K562 (cell line): ENCODE measurements around the gene CHST12. TPM values are rescaled to one million over a fixed set of nuclear protein-coding genes. Genes with fewer than 3 reads are reported as not detected.

Experiments used
- polyA plus RNA-seq, 8 experiments: library from polyadenylated mRNA; depleted of rRNA in 4 of 8; stranded (reverse) in 5 of 8; unstranded in 3 of 8; fragments of >200 nt; fragmentation: Nextera tagmentation in 2 of 8; fragmentation: Illumina TruSeq in 1 of 8; extraction: Ambion mirVana in 2 of 8; extraction: Trizol in 1 of 8; gene quantifications; 2 replicates each; pipeline versions ENCODE4 v1.2.1 to v1.2.3, GENCODE V29; 2011 to 2014; ENCODE audit warnings: inconsistent platforms in 1 of 8, missing spikeins in 1 of 8
- total RNA-seq, 7 experiments: library from RNA; depleted of rRNA in 6 of 7; stranded (reverse); fragments of >200 nt in 6 of 7; fragmentation: Illumina TruSeq in 2 of 7; extraction: Trizol in 2 of 7; gene quantifications; 2 replicates each; pipeline versions ENCODE4 v1.2.1 to v1.2.3, GENCODE V29; 2011 to 2021; ENCODE audit warnings: low replicate concordance in 1 of 7
- TF ChIP-seq, protein P1 (sequence below): fragments of 450-650 bp; IDR thresholded peaks from 2 replicates; pipeline ENCODE4 v1.6.1; 2017; ENCODE audit warnings: antibody characterized with exemption, mild to moderate bottlenecking
- TF ChIP-seq, protein P2 (sequence below): sonication (generic); formaldehyde crosslinking; IDR thresholded peaks from 2 replicates; pipeline ENCODE4 v1.8.1; 2023; ENCODE audit warnings: mild to moderate bottlenecking, missing genetic modification reagents

The CHST12 gene
- total and polyA plus RNA-seq, 9 of the 15 experiments (the other 6 are each of a cell fraction or from before 2014, with no cell fraction given) = 0.18 to 19.8 (median 3.6) TPM

DNA sequence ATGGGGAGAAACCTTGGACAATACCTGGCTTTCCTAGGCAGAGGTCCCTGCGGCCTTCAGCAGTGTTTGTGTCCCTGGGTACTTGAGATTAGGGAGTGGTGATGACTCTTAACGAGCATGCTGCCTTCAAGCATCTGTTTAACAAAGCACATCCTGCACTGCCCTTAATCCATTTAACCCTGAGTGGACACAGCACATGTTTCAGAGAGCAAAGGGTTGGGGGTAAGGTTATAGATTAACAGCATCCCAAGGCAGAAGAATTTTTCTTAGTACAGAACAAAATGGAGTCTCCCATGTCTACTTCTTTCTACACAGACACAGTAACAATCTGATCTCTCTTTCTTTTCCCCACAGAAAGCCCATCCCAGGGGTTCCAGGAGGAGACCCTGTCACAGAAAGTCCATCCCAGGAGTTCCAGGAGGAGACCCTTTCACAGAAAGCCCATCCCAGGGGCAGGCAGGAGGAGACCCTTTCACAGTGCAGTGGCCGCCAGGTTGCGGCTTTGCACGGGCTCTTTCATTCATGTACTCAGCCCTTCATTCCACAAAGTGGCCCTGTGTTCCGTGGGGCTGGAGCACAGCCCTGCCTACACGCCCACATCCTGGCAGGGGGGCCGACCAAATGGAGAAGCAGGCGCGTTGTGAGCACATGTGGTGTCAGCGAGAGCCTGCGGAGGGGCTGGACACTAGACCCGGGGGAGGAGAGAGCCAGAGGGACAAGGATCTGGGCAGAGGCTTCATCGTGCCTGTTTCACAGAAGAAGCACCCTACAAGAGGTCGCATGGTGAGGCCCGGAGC lies 13.2 kb upstream of the CHST12 start (continued):
- TF ChIP-seq, protein P1, sequence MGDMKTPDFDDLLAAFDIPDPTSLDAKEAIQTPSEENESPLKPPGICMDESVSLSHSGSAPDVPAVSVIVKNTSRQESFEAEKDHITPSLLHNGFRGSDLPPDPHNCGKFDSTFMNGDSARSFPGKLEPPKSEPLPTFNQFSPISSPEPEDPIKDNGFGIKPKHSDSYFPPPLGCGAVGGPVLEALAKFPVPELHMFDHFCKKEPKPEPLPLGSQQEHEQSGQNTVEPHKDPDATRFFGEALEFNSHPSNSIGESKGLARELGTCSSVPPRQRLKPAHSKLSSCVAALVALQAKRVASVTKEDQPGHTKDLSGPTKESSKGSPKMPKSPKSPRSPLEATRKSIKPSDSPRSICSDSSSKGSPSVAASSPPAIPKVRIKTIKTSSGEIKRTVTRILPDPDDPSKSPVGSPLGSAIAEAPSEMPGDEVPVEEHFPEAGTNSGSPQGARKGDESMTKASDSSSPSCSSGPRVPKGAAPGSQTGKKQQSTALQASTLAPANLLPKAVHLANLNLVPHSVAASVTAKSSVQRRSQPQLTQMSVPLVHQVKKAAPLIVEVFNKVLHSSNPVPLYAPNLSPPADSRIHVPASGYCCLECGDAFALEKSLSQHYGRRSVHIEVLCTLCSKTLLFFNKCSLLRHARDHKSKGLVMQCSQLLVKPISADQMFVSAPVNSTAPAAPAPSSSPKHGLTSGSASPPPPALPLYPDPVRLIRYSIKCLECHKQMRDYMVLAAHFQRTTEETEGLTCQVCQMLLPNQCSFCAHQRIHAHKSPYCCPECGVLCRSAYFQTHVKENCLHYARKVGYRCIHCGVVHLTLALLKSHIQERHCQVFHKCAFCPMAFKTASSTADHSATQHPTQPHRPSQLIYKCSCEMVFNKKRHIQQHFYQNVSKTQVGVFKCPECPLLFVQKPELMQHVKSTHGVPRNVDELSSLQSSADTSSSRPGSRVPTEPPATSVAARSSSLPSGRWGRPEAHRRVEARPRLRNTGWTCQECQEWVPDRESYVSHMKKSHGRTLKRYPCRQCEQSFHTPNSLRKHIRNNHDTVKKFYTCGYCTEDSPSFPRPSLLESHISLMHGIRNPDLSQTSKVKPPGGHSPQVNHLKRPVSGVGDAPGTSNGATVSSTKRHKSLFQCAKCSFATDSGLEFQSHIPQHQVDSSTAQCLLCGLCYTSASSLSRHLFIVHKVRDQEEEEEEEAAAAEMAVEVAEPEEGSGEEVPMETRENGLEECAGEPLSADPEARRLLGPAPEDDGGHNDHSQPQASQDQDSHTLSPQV = 0 out of 2 replicates have a peak, but pooled peaks have one; percentile 54
- TF ChIP-seq, protein P2, sequence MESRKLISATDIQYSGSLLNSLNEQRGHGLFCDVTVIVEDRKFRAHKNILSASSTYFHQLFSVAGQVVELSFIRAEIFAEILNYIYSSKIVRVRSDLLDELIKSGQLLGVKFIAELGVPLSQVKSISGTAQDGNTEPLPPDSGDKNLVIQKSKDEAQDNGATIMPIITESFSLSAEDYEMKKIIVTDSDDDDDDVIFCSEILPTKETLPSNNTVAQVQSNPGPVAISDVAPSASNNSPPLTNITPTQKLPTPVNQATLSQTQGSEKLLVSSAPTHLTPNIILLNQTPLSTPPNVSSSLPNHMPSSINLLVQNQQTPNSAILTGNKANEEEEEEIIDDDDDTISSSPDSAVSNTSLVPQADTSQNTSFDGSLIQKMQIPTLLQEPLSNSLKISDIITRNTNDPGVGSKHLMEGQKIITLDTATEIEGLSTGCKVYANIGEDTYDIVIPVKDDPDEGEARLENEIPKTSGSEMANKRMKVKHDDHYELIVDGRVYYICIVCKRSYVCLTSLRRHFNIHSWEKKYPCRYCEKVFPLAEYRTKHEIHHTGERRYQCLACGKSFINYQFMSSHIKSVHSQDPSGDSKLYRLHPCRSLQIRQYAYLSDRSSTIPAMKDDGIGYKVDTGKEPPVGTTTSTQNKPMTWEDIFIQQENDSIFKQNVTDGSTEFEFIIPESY = peak; percentile 43; the same call in 1 of the 2 replicates
